ENCODE data around the gene CELF6.

Gene CELF6

DNA sequence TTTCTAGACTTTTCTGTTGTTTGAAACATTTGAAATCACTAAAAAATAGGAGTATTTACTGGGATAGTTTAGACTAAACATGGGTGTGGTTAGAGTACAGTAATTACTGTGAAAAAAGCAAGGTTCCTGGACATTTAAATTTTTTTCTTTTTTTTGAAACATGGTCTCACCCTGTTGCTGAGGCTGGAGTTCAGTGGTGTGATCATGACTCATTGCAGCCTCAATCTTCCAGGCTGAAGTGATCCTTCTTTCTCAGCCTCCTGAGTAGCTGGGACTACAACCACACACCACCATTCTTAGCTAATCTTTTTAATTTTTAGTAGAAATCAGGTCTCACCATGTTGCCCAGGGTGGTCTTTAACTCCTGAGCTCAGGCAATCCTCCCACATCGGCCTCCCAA lies 20.4 kb upstream of the CELF6 start:
- H3K4me3 ChIP-seq (ENCODE audit: low read length): no peak overlapping the region
- no peak for TF ChIP-seq CTCF (IDR thresholded peaks at IDR 0.05; ENCODE audit: insufficient read depth, low read depth, low read length, missing control alignments)
- DNase-seq (ENCODE audit: low read depth): peak; percentile 6

GRCh38 chr15:72339777-72340177 lies 19.8 kb upstream of the CELF6 start:
- peak; percentile 75 for DNase-seq (ENCODE audit: low read depth)
- TF ChIP-seq CTCF (IDR thresholded peaks at IDR 0.05; ENCODE audit: insufficient read depth, low read depth, low read length, missing control alignments): no peak
- H3K4me3 ChIP-seq (ENCODE audit: low read length): no peak overlapping the region

DNA sequence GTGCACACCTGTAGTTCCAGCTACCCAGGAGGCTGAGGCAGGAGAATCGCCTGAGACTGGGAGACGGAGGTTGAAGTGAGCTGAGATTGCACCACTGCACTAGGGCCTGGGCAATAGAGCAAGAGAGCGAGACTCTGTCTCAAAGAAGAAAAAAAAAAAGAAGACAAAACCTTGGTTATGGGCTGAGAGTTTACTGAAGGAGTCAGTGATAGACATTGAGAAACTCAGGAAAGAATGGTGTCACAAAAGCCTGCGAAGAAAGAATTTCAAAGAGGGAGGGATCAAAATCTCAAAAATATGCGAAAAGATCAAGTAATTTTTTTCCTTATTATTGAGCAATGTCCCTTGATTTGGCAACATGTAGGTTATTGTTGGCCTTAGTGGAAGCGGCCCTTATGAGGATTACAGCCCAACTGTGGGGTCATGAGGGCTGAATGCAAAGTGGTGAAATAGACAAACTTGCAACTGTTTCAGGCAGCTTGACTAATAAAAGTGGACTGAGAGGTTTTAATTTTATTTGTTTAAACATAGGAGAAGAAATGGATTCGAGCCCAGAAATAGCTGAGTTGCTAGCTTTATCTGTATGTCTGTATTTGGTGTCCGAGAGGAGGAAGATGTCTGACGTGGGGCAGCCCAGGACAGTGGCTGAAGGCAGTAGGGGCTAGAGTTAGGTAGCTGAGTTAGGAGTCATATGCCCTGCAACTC lies 18.8 kb upstream of the CELF6 start:
- DNase-seq (ENCODE audit: low read depth): no peak
- no peak overlapping the region for H3K4me3 ChIP-seq (ENCODE audit: low read length)
- TF ChIP-seq CTCF (IDR thresholded peaks at IDR 0.05; ENCODE audit: insufficient read depth, low read depth, low read length, missing control alignments): no peak

GRCh38 chr15:72338148-72338547 lies 18.2 kb upstream of the CELF6 start:
- no peak overlapping the region for H3K4me3 ChIP-seq (ENCODE audit: low read length)
- DNase-seq (ENCODE audit: low read depth): no peak
- no peak for TF ChIP-seq CTCF (IDR thresholded peaks at IDR 0.05; ENCODE audit: insufficient read depth, low read depth, low read length, missing control alignments)

DNA sequence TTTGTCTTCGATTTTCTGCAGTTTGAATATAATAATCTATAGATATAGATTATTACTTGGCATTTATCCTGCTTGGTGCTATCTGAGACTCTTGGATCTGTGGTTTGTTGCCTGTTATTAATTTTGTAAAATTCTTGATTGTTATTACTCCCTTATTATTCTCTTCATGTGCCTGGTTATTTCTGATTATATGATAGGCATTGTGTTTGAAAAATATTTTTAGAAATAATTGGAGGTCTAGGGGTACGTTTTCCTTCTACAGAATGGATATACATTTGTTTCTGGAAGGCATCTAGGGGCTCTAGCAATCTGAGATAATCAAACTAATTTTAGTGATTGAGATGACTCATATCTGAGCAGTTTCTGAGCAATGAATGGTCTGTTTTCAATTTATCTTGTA lies 14.9 kb upstream of the CELF6 start:
- DNase-seq (ENCODE audit: low read depth): no peak
- no peak for TF ChIP-seq CTCF (IDR thresholded peaks at IDR 0.05; ENCODE audit: insufficient read depth, low read depth, low read length, missing control alignments)
- H3K4me3 ChIP-seq (ENCODE audit: low read length): no peak overlapping the region

GRCh38 chr15:72331021-72331420 lies 11.1 kb upstream of the CELF6 start:
- TF ChIP-seq CTCF (IDR thresholded peaks at IDR 0.05; ENCODE audit: insufficient read depth, low read depth, low read length, missing control alignments): no peak

GRCh38 chr15:72323752-72324151 lies 3.8 kb upstream of the CELF6 start:
- no peak overlapping the region for H3K4me3 ChIP-seq (ENCODE audit: low read length)
- TF ChIP-seq CTCF (IDR thresholded peaks at IDR 0.05; ENCODE audit: insufficient read depth, low read depth, low read length, missing control alignments): no peak
- no peak for DNase-seq (ENCODE audit: low read depth)

More at GRCh38 chr15:72331021-72331420, 11.1 kb upstream of the CELF6 start:
- DNase-seq (ENCODE audit: low read depth): no peak
- H3K4me3 ChIP-seq (ENCODE audit: low read length): no peak overlapping the region
